GM12801 (cell line): ENCODE results near the gene SEMA3B.

Experiments used
- TF ChIP-seq, protein P1 (sequence below): IDR thresholded peaks from one replicate; pipeline ENCODE4 v1.5.1; 2011; ENCODE audit warnings: control low read depth; ENCODE audit not compliant: insufficient read length; ENCODE audit errors: extremely low read depth

Gene SEMA3B

DNA sequence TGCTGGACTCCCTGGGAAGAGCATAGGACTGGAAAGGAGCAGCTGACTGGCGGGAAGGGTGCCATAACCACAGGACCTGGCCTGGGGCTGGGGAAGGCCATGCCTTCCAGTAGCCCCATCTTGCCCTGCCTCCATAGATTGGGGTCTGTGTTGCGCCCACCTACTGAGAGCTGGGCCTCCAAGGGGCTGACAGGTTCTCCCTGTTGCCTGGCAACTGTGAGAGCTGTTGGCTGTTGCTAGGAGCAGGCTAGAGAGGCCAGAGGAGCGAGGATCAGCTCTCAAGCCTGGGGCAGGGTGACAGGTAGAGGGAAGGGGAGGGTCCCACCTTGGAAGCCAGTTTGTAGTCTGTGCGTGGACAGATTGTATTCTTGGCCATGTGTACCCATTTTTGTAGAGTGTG is 35.8 kb upstream of the SEMA3B start:
- TF ChIP-seq, protein P1, sequence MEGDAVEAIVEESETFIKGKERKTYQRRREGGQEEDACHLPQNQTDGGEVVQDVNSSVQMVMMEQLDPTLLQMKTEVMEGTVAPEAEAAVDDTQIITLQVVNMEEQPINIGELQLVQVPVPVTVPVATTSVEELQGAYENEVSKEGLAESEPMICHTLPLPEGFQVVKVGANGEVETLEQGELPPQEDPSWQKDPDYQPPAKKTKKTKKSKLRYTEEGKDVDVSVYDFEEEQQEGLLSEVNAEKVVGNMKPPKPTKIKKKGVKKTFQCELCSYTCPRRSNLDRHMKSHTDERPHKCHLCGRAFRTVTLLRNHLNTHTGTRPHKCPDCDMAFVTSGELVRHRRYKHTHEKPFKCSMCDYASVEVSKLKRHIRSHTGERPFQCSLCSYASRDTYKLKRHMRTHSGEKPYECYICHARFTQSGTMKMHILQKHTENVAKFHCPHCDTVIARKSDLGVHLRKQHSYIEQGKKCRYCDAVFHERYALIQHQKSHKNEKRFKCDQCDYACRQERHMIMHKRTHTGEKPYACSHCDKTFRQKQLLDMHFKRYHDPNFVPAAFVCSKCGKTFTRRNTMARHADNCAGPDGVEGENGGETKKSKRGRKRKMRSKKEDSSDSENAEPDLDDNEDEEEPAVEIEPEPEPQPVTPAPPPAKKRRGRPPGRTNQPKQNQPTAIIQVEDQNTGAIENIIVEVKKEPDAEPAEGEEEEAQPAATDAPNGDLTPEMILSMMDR: no peak

DNA sequence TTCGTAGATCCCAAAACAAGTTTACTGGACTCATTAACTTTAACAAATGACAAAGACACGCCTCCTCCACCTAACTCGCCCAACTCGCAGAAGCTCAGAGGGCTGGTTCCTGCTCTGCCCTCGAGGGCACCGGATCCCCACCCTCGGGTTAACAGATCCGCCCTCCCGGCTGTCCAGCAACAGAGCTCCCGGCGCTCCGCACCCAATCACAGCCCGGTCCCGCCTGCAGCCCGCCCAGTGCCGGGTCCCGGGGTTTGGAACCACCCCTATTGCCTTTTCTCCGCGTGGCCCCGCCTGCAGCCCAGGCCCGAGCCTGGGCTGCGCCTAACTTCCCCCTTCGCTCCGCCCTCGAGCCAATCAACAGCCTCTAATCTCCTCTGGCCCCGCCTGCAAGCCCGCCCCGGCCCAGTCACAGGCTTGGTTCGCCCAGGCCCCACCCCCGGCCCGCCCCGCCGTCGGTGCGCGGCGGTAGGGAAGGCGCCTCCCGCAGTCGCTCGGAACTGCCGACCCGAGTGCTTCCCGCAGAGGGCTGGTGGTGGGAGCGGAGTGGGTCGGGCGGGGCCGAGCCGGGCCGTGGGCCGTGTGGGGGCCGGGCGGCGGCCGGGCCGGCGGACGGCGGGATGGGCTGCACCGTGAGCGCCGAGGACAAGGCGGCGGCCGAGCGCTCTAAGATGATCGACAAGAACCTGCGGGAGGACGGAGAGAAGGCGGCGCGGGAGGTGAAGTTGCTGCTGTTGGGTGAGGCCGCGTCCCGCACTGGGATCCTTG is 33.0 kb upstream of the SEMA3B start, which contains the start of gene GNAI2:
TSS of gene GNAI2 (plus strand) at position 489 of the 768 bp plus-strand sequence. CDS start at position 621, 132 bp downstream.
- TF ChIP-seq, protein P1: no peak

DNA sequence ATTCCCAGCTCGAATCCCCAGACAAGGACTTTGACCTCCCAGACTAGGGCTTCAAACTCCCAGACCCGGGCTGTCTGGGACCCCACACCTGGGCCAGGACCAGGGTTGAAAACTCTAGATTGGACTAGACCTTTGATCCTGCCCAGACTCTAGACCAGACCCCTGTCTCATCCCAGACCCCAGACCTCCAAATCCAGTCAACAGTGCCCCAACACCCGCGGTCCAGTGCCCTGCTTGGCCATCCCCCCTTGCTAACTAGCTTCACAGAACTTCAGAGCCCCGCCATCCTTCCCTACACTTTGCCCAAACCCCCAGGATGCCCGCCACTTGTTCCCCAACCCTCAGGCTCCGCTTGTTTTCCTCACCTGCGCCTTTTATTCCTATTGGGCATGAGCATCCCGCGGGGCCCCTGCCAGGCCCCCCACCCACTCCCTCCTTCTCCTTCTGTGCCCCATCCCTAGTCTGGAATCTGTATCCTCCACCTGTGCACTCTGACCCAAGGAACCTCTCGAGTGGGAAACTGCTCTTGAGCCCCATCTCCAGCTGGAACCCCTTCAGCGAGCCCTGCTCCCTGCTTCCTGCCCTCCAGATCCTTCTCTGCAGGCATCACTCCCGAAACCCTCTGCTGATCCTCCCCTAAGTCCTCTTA is 32.3 kb upstream of the SEMA3B start:
- TF ChIP-seq, protein P1: no peak

DNA sequence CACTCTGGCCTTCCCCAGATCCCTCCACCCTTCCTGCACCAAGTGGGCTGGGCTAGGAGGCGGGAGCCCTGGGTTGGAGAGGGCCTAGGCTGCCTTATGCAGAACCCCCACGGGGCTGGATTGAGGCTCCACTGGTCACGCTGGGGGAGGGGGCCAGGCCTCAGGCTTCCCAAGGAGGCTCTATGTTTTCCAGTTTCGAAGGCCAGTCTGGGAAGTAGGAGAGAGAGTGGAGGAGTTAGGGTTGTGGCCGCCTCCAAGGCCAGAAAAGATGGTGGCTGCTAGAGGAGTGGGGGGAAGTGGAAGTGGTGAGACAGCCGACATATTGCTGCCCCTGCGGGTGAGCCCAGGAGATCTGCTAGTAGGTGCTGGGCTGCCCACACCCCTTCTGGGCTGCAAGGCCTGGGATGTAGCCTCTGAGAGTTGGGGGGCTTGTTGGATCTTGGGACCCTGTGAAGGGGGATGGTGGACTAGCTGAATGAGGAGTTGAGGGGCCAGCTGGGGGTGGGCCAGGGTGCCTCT is 31.8 kb upstream of the SEMA3B start:
- TF ChIP-seq, protein P1: no peak

DNA sequence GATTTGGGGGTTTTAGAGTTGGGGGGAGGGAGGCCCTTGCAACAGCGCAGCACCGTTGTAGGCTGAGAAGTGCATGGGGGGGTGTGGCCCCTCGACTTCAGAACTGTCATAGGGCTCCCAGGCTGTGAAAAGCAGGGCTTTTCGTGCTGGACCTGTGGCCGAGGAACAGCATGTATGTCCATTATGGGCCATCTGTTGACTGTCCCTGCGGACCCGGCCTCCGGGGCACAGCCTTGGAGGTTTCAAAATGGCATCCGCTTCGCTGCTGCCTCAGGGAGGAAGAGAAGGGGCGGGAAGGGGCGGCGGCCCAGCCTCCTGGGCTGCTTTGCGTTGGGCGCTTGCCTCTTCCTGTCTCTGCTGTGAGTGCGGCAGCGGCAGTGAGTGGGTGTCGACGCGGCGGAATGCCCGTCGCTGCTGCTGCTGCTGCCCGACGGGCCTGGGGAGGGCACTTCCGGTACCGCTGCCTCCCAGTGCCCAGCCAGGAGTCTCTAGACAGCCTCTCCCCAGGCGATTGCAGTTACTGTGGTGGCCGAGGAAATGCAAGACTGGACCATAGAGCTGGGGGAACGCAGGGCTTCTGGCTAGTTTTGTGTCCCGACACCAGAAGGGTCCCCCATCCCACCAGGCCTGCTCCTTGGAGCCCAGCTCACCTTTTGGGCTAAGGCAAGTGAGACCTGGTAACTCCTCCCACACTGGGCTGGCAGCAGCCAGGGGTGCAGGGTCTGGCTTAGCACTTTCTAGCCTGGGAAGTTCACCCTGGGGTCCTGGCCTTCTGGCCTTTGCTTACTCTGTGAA is 31.0 kb upstream of the SEMA3B start:
- TF ChIP-seq, protein P1: no peak

DNA sequence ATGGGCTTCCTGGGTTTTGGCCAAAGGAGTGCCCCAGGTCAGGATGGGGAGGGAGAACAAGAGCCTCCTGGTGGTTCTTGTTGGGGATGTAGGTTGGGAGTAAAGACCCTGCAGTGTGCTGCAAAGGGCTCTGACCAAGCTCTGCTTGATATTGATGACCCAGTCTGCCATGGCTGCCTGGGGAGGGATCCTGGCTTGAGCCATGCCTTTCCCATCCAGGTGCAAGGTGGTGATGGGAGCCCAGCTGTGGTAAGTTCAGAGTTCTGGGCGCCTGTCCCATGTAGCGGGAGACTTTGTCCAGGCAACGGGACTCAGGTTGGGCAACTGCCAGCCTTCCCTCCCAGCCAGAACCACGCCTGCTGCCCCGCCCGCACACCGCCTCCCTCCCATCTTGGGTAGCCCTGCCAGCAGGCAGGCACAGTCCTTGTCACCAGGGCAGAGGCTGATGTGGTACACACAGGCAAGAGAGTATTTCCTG is 30.4 kb upstream of the SEMA3B start:
- TF ChIP-seq, protein P1: no peak

DNA sequence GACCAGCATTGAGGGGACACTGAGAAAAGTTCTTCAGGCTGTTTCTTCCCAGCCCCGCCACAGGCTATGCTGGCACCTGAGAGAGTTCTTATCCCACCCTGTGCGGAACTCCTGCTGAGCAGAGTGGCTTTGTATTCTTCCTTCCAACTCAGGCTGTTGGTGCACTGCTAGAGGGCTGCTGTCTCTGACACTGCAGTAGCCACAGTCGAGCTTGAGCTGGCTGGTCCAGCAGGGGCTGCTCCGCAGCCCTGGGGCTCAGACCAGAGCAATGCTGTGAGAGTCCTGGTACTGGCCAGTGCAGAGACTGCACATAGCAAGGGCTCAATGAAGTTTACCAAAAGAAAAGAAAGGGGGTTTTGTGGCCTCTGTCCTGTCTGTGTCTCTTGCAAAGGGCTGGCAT is 29.3 kb upstream of the SEMA3B start:
- TF ChIP-seq, protein P1: no peak
